Cardiac muscle cell (in vitro differentiated cells and primary cell): ENCODE measurements around the gene IFNLR1. TPM values are rescaled to one million over a fixed set of nuclear protein-coding genes. Genes with fewer than 3 reads are reported as not detected.

ENCODE experiments used
- DNase-seq, 2 donors: peaks; one replicate each; pipeline versions ENCODE4 v3.0.0 to v3.0.0-alpha.2; 2010 to 2017; ENCODE audit warnings: low read depth in 1 of 2, low spot score in 1 of 2
- H3K27ac ChIP-seq: fragments of 200-600 bp; sonication (generic); 2 replicates; pipeline ENCODE4 v1.5.1; 2016
- H3K27me3 ChIP-seq: fragments of 200-600 bp; sonication (generic); 2 replicates; pipeline ENCODE4 v1.6.0; 2016; ENCODE audit warnings: control low read depth
- H3K36me3 ChIP-seq: fragments of 200-600 bp; sonication (generic); 2 replicates; pipeline ENCODE4 v1.5.1; 2016; ENCODE audit warnings: control low read depth
- H3K4me1 ChIP-seq: fragments of 200-600 bp; sonication (generic); 2 replicates; pipeline ENCODE4 v1.8.1; 2017; ENCODE audit warnings: low read depth, mild to moderate bottlenecking, mixed run types
- H3K4me3 ChIP-seq: fragments of 200-600 bp; sonication (generic); 2 replicates; pipeline ENCODE4 v1.5.1; 2016; ENCODE audit warnings: mild to moderate bottlenecking
- H3K9me3 ChIP-seq: fragments of 200-600 bp; sonication (generic); 2 replicates; pipeline ENCODE4 v1.5.1; 2017; ENCODE audit warnings: low read depth, mild to moderate bottlenecking, control low read depth
- polyA plus RNA-seq: library from polyadenylated mRNA; unstranded; fragments of >200 nt; fragmentation: Nextera tagmentation; extraction: Ambion mirVana; gene quantifications from 2 replicates; pipeline ENCODE4 v1.2.1, GENCODE V29; 2016
- total RNA-seq: library from RNA; depleted of rRNA; stranded (reverse); fragments of >200 nt; gene quantifications from 2 replicates; pipeline ENCODE4 v1.2.3, GENCODE V29; 2016
- TF ChIP-seq, protein P1 (sequence below): IDR thresholded peaks from 2 replicates; pipeline ENCODE4 v1.5.1; 2012; ENCODE audit warnings: low read depth, mild to moderate bottlenecking, low read length

Gene IFNLR1
- total and polyA plus RNA-seq, 2 experiments from 2014 or later: 3.9 to 15.2 TPM

DNA sequence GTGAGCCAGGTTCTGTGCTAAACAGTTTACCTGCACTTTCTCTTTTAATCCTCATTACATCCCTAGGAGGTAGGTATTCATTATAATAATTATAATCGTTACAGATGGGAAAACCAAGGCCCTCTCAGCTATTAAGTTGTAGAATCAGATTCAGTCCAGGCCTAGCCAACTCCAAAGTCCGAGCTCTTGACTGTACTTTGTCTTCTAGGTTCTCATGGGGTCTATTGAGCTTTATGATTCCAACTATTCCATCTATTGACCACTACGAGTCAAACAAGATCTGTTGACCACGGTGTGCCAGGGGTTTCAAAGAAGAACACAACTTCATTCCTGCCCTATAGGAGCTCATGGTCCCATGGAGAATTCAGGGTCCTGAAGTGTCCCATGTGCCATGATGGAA is 2.0 kb downstream of the IFNLR1 start:
- H3K4me1 ChIP-seq: no peaks in the 10 kb centered on the region
- H3K9me3 ChIP-seq: no peaks in the 10 kb centered on the region
- H3K4me3 ChIP-seq: no peak overlapping the region
- DNase-seq: no peak
- TF ChIP-seq, protein P1, sequence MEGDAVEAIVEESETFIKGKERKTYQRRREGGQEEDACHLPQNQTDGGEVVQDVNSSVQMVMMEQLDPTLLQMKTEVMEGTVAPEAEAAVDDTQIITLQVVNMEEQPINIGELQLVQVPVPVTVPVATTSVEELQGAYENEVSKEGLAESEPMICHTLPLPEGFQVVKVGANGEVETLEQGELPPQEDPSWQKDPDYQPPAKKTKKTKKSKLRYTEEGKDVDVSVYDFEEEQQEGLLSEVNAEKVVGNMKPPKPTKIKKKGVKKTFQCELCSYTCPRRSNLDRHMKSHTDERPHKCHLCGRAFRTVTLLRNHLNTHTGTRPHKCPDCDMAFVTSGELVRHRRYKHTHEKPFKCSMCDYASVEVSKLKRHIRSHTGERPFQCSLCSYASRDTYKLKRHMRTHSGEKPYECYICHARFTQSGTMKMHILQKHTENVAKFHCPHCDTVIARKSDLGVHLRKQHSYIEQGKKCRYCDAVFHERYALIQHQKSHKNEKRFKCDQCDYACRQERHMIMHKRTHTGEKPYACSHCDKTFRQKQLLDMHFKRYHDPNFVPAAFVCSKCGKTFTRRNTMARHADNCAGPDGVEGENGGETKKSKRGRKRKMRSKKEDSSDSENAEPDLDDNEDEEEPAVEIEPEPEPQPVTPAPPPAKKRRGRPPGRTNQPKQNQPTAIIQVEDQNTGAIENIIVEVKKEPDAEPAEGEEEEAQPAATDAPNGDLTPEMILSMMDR: no peak
- H3K27ac ChIP-seq: no peak overlapping the region
- no peaks in the 10 kb centered on the region for H3K27me3 ChIP-seq
- H3K36me3 ChIP-seq: no peaks in the 10 kb centered on the region

DNA sequence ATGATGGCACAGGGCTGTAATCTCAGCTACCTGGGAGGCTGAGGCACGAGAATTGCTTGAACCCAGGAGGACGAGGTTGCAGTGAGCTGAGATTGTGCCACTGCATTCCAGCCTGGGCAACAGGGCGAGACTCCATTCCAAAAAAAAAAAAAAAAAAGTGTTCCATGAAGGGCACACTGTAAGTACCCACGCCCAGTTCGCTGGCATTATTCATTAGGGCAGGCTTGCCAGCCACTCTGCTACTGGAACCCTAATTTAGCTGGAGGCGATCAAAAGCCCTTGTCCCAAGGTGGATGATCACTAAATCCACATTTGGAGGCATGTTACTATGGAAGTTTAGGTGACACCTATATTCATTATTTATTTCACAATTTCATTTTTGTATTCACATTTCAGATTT is 5.0 kb downstream of the IFNLR1 start:
- Histone ChIP-seq H3K4me1 (no peaks in the 10 kb centered on the region), H3K27me3 (no peaks in the 10 kb centered on the region), H3K27ac (no peak overlapping the region), H3K36me3 (no peaks in the 10 kb centered on the region), H3K9me3 (no peaks in the 10 kb centered on the region), H3K4me3 (no peak overlapping the region)
- TF ChIP-seq, protein P1: no peak
- no peak for DNase-seq

DNA sequence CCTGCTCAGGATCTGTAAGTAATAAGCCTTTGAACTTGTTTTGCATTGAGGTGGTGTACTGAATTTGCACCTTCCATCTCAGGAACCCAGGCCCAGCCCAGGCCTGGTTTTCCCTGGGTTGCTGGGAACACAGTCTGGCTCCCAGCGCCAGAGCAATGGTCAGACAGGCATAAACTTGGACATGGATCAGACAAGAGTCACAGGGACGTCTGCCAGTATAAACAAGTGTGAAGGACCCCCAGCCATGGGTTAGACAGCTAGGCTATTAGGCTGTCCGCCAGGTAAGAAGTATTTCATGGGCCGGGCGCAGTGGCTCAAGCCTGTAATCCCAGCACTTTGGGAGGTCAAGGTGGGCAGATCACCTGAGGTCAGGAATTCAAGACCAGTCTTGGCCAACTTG is 5.5 kb downstream of the IFNLR1 start:
- Histone ChIP-seq H3K4me3 (no peak overlapping the region), H3K36me3 (no peaks in the 10 kb centered on the region), H3K27ac (no peak overlapping the region), H3K4me1 (no peaks in the 10 kb centered on the region), H3K27me3 (no peaks in the 10 kb centered on the region), H3K9me3 (no peaks in the 10 kb centered on the region)
- TF ChIP-seq, protein P1: no peak
- DNase-seq: no peak

DNA sequence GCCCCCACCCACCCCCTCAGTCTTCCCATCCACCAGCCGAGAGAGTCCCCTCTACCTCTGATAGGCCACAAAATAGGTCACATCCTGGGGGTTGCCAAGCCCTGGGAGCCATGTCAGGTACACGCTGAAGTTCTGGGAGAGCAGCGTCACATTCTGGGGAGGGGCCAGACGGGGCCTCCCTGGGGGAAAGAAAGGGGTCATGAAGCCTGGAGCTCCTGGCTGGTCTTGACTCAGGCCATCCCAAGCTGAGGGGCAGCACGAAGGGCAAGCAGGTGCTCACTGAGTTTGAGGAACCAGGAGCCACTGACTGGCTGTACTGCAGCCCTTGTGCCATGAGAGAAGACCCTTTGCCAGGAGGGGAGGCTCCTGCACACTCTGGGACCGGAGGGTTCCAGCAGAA is 6.4 kb downstream of the IFNLR1 start:
- Histone ChIP-seq H3K27me3 (no peaks in the 10 kb centered on the region), H3K4me3 (no peak overlapping the region), H3K4me1 (no peaks in the 10 kb centered on the region), H3K9me3 (no peaks in the 10 kb centered on the region), H3K27ac (no peak overlapping the region), H3K36me3 (no peaks in the 10 kb centered on the region)
- TF ChIP-seq, protein P1: no peak
- no peak for DNase-seq

DNA sequence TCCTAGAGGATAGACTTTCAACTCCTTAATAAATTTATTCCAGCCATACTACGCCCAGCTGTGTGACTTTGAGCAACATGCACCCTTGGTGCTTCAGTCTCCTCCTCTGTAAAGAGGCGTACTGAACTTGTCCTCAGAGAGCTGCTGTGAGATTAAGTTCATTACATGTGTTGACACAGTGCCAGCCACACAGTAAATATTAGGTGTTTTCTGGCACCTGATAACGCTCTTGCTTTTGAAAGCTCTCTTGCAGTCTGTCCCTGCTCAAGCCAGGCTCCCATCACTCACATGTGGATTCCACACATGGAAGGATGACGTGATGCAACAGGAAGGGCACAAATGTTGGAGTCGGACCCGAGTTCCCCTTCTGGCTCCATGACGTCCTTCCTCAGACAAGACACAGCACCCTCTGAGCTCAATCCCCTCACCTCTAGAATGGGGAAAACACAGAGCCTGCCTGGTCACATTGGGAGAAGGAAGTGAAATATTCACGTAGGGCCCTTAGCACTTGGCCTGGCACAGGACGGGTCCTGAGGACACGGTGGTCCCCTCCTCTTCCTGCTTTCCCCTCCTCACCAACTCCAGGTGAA is 7.7 kb downstream of the IFNLR1 start:
- no peaks in the 10 kb centered on the region for H3K4me1 ChIP-seq
- no peak for DNase-seq
- H3K27ac ChIP-seq: no peak overlapping the region
- no peaks in the 10 kb centered on the region for H3K27me3 ChIP-seq
- H3K9me3 ChIP-seq: no peaks in the 10 kb centered on the region
- TF ChIP-seq, protein P1: no peak
- no peak overlapping the region for H3K4me3 ChIP-seq
- H3K36me3 ChIP-seq: no peaks in the 10 kb centered on the region
